ENCODE measurements around the gene HDGFL3. TPM values are rescaled to one million over a fixed set of nuclear protein-coding genes. Genes with fewer than 3 reads are reported as not detected.

Gene HDGFL3
- total and polyA plus RNA-seq, 4 donors: 28.0 to 68.4 (median 66.7) TPM

DNA sequence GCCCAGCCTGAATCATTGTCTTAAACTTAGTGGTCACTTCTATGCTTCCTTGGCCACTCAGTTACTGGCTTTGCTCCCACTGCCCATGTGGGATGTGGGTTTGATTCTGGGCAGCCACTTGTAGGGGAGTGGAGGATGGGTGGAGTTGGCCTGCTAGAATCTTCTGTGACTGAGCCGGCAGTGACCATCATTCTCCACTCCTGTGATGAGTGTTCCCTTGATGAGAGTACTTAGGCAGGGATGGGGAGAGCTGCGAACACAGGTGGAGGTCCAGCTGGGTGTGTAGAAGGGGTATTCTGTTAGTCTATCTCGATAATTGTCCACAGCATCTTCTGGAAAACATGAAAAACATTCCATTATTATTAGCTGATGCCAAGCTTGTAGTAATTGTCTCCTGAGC, 92.2 kb downstream of the HDGFL3 start:
- intact Hi-C loops (cut with DNase I): no loop called here
- DNase-seq (no peak), ATAC-seq (ENCODE audit: low FRiP score) (no peak)
- 94 to 96% methylated on average over 3 of the region's 3 CpGs for WGBS, 2 donors
- H3K4me1 ChIP-seq (ENCODE audit: control insufficient read depth in 1 of 2, insufficient read depth in 2 of 2, low read length in 2 of 2): no peaks in the 10 kb centered on the region
- H3K27ac ChIP-seq (ENCODE audit: low read depth in 1 of 2, low read length in 2 of 2): no peak overlapping the region
- H3K27me3 ChIP-seq (ENCODE audit: control insufficient read depth in 1 of 2, insufficient read depth in 2 of 2, low read length in 1 of 2): no peaks in the 10 kb centered on the region
- no peak overlapping the region for H3K4me3 ChIP-seq (ENCODE audit: low read length in 2 of 2)
- H3K36me3 ChIP-seq (ENCODE audit: control insufficient read depth in 1 of 2, insufficient read depth in 2 of 2, low read length in 1 of 2): no peaks in the 10 kb centered on the region
- no peaks in the 10 kb centered on the region for H3K9me3 ChIP-seq (ENCODE audit: control insufficient read depth, low read length)

- Histone ChIP-seq H3K4me1 (ENCODE audit: control insufficient read depth in 1 of 2, insufficient read depth in 2 of 2, low read length in 2 of 2) (no peaks in the 10 kb centered on the region), H3K27me3 (ENCODE audit: control insufficient read depth in 1 of 2, insufficient read depth in 2 of 2, low read length in 1 of 2) (no peaks in the 10 kb centered on the region), H3K9me3 (ENCODE audit: control insufficient read depth, low read length) (no peaks in the 10 kb centered on the region), H3K36me3 (ENCODE audit: control insufficient read depth in 1 of 2, insufficient read depth in 2 of 2, low read length in 1 of 2) (no peaks in the 10 kb centered on the region), H3K4me3 (ENCODE audit: low read length in 2 of 2) (no peak overlapping the region), H3K27ac (ENCODE audit: low read depth in 1 of 2, low read length in 2 of 2) (no peak overlapping the region)
- DNase-seq (no peak), ATAC-seq (ENCODE audit: low FRiP score) (no peak)
- WGBS, 2 donors: 96 to 97% methylated on average over 6 of the region's 6 CpGs
- intact Hi-C loops (cut with DNase I): no loop called here
Observed at GRCh38 chr15:83114856-83115255, 92.8 kb downstream of the HDGFL3 start.

- ATAC-seq (ENCODE audit: low FRiP score): no peak
- intact Hi-C loops (cut with DNase I): no loop called here
- DNase-seq: no peak
- WGBS, 2 donors: 95% methylated on average over 5 of the region's 5 CpGs
- H3K36me3 ChIP-seq (ENCODE audit: control insufficient read depth in 1 of 2, insufficient read depth in 2 of 2, low read length in 1 of 2): no peaks in the 10 kb centered on the region
- no peaks in the 10 kb centered on the region for H3K9me3 ChIP-seq (ENCODE audit: control insufficient read depth, low read length)
- H3K27ac ChIP-seq (ENCODE audit: low read depth in 1 of 2, low read length in 2 of 2): no peak overlapping the region
- H3K27me3 ChIP-seq (ENCODE audit: control insufficient read depth in 1 of 2, insufficient read depth in 2 of 2, low read length in 1 of 2): no peaks in the 10 kb centered on the region
- H3K4me3 ChIP-seq (ENCODE audit: low read length in 2 of 2): no peak overlapping the region
- H3K4me1 ChIP-seq (ENCODE audit: control insufficient read depth in 1 of 2, insufficient read depth in 2 of 2, low read length in 2 of 2): no peaks in the 10 kb centered on the region
Observed at GRCh38 chr15:83113881-83114674, 93.5 kb downstream of the HDGFL3 start.

GRCh38 chr15:83112956-83113299, 94.7 kb downstream of the HDGFL3 start:
- no peak overlapping the region for H3K4me3 ChIP-seq (ENCODE audit: low read length in 2 of 2)
- WGBS, 2 donors: 33 to 44% methylated on average over 3 of the region's 3 CpGs
- no peaks in the 10 kb centered on the region for H3K36me3 ChIP-seq (ENCODE audit: control insufficient read depth in 1 of 2, insufficient read depth in 2 of 2, low read length in 1 of 2)
- intact Hi-C loops (cut with DNase I): no loop called here
- DNase-seq: no peak
- H3K27ac ChIP-seq (ENCODE audit: low read depth in 1 of 2, low read length in 2 of 2): no peak overlapping the region
- H3K4me1 ChIP-seq (ENCODE audit: control insufficient read depth in 1 of 2, insufficient read depth in 2 of 2, low read length in 2 of 2): no peaks in the 10 kb centered on the region
- no peaks in the 10 kb centered on the region for H3K9me3 ChIP-seq (ENCODE audit: control insufficient read depth, low read length)
- no peak for ATAC-seq (ENCODE audit: low FRiP score)
- no peaks in the 10 kb centered on the region for H3K27me3 ChIP-seq (ENCODE audit: control insufficient read depth in 1 of 2, insufficient read depth in 2 of 2, low read length in 1 of 2)

DNA sequence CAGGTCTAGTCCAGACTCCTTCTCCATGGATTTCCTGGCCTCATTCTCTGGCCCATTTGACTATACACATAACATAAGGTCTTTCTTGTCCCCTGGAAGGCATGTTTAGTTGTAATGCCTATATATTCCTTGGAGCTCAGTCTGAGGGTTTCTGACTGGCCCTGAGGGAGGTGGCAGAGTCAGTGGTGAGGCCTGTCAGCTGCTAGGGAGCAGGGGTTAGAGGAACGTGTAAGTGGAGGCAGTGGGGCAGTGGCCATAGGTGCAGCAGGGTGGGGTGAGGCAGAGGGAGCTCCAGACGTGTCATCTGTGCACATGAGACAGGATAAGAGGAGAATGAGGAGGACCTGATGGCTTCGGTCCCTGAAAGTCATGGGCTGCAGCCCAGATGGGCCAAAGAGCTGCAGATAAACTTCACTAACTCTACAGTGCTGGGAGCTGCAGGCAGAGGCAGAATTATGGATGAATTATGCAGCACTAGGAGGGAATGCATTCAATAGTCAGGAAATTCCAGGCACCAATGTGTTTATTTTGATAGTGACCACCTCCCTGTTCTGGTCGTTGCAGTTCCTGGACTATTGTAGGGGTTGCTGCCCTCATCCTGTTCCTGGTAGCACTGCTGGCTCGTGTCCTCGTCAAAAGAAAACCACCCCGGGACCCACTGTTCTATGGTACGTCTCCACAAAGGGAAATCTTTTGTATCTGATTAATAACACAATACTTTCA, 95.2 kb downstream of the HDGFL3 start:
- no peak for DNase-seq
- Histone ChIP-seq H3K27ac (ENCODE audit: low read depth in 1 of 2, low read length in 2 of 2) (no peak overlapping the region), H3K9me3 (ENCODE audit: control insufficient read depth, low read length) (no peaks in the 10 kb centered on the region), H3K27me3 (ENCODE audit: control insufficient read depth in 1 of 2, insufficient read depth in 2 of 2, low read length in 1 of 2) (no peaks in the 10 kb centered on the region), H3K36me3 (ENCODE audit: control insufficient read depth in 1 of 2, insufficient read depth in 2 of 2, low read length in 1 of 2) (no peaks in the 10 kb centered on the region), H3K4me3 (ENCODE audit: low read length in 2 of 2) (no peak overlapping the region), H3K4me1 (ENCODE audit: control insufficient read depth in 1 of 2, insufficient read depth in 2 of 2, low read length in 2 of 2) (no peaks in the 10 kb centered on the region)
- no peak for ATAC-seq (ENCODE audit: low FRiP score)
- intact Hi-C loops (cut with DNase I): no loop called here
- 60% methylated on average over 8 of the region's 8 CpGs for WGBS, 2 donors

DNA sequence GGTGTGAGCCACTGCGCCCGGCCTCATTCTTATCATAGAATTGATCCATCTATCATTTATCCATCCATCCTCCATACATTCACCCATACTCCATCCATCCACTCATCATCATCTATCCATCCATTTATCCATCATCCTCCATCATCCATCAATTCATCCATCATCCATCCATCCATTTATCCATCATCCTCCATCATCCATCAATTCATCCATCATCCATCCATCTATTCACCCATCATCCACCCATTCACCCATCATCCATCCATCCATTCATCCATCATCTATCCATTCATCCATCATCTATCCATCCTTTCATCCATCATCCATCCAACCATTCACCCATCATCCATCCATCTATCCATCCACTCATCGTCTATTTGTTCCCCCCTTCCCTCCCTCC, 96.5 kb downstream of the HDGFL3 start:
- DNase-seq: no peak
- H3K27me3 ChIP-seq (ENCODE audit: control insufficient read depth in 1 of 2, insufficient read depth in 2 of 2, low read length in 1 of 2): no peaks in the 10 kb centered on the region
- H3K4me3 ChIP-seq (ENCODE audit: low read length in 2 of 2): no peak overlapping the region
- no peaks in the 10 kb centered on the region for H3K4me1 ChIP-seq (ENCODE audit: control insufficient read depth in 1 of 2, insufficient read depth in 2 of 2, low read length in 2 of 2)
- ATAC-seq (ENCODE audit: low FRiP score): no peak
- no peaks in the 10 kb centered on the region for H3K36me3 ChIP-seq (ENCODE audit: control insufficient read depth in 1 of 2, insufficient read depth in 2 of 2, low read length in 1 of 2)
- intact Hi-C loops (cut with DNase I): no loop called here
- H3K27ac ChIP-seq (ENCODE audit: low read depth in 1 of 2, low read length in 2 of 2): no peak overlapping the region
- 95 to 96% methylated on average over 3 of the region's 3 CpGs for WGBS, 2 donors
- no peaks in the 10 kb centered on the region for H3K9me3 ChIP-seq (ENCODE audit: control insufficient read depth, low read length)

GRCh38 chr15:83110381-83110780, 97.2 kb downstream of the HDGFL3 start:
- WGBS, 2 donors: 92 to 98% methylated on average over 3 of the region's 3 CpGs

DNA sequence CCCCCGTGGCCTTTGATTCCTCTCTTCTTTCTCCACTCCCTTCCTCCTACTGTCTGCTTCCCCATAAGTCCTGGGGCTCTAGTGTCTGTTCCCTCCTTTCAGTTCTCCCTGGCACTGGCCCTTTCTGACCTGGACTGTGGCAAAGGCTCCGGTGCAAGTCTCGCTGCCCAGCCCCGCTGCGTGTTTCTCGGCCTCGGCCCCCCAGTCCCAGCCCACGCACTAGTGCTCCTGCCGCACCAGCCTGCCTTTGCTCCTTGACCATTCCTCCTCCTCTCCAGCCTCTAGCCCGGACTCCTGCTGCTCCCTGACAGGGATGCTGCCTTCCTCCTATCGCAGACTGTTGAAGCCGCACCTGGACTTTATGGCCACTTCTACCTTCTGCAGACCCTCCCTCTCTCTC, 98.1 kb downstream of the HDGFL3 start:
- H3K27ac ChIP-seq (ENCODE audit: low read depth in 1 of 2, low read length in 2 of 2): no peak overlapping the region
- no peak for DNase-seq
- no peaks in the 10 kb centered on the region for H3K36me3 ChIP-seq (ENCODE audit: control insufficient read depth in 1 of 2, insufficient read depth in 2 of 2, low read length in 1 of 2)
- H3K4me1 ChIP-seq (ENCODE audit: control insufficient read depth in 1 of 2, insufficient read depth in 2 of 2, low read length in 2 of 2): no peaks in the 10 kb centered on the region
- intact Hi-C loops (cut with DNase I): loop anchor here in 1 of 2 donors (10.0 kb wide), 1 partner anchor 105 kb away; no protein-coding TSS in a partner anchor
- no peak for ATAC-seq (ENCODE audit: low FRiP score)
- H3K27me3 ChIP-seq (ENCODE audit: control insufficient read depth in 1 of 2, insufficient read depth in 2 of 2, low read length in 1 of 2): no peaks in the 10 kb centered on the region
- H3K4me3 ChIP-seq (ENCODE audit: low read length in 2 of 2): no peak overlapping the region
- no peaks in the 10 kb centered on the region for H3K9me3 ChIP-seq (ENCODE audit: control insufficient read depth, low read length)
- 95 to 97% methylated on average over 12 of the region's 12 CpGs for WGBS, 2 donors

More at GRCh38 chr15:83110381-83110780, 97.2 kb downstream of the HDGFL3 start:
- no peaks in the 10 kb centered on the region for H3K9me3 ChIP-seq (ENCODE audit: control insufficient read depth, low read length)
- no peak overlapping the region for H3K4me3 ChIP-seq (ENCODE audit: low read length in 2 of 2)
- ATAC-seq (ENCODE audit: low FRiP score) (no peak), DNase-seq (no peak)
- no peaks in the 10 kb centered on the region for H3K27me3 ChIP-seq (ENCODE audit: control insufficient read depth in 1 of 2, insufficient read depth in 2 of 2, low read length in 1 of 2)
- no peaks in the 10 kb centered on the region for H3K36me3 ChIP-seq (ENCODE audit: control insufficient read depth in 1 of 2, insufficient read depth in 2 of 2, low read length in 1 of 2)
- no peaks in the 10 kb centered on the region for H3K4me1 ChIP-seq (ENCODE audit: control insufficient read depth in 1 of 2, insufficient read depth in 2 of 2, low read length in 2 of 2)
- H3K27ac ChIP-seq (ENCODE audit: low read depth in 1 of 2, low read length in 2 of 2): no peak overlapping the region
- intact Hi-C loops (cut with DNase I): no loop called here
